Neural cell (in vitro differentiated cells): Measurements from ENCODE around the gene PKP1.

Source experiments
- EZH2 ChIP-seq: fragments of 200-600, 300-800 bp; shearing (Covaris generic), sonication (generic); IDR thresholded peaks from 2 replicates; pipeline ENCODE4 v1.6.1; 2014; ENCODE audit warnings: antibody characterized with exemption, low read length, borderline replicate concordance, mild to moderate bottlenecking; ENCODE audit not compliant: insufficient read depth, poor library complexity, severe bottlenecking
- TF ChIP-seq, protein P1 (sequence below): fragments of 450-650 bp; IDR thresholded peaks from 2 replicates; pipeline ENCODE4 v1.5.1; 2014; ENCODE audit warnings: antibody characterized with exemption, mild to moderate bottlenecking, moderate library complexity; ENCODE audit not compliant: poor library complexity, severe bottlenecking

DNA sequence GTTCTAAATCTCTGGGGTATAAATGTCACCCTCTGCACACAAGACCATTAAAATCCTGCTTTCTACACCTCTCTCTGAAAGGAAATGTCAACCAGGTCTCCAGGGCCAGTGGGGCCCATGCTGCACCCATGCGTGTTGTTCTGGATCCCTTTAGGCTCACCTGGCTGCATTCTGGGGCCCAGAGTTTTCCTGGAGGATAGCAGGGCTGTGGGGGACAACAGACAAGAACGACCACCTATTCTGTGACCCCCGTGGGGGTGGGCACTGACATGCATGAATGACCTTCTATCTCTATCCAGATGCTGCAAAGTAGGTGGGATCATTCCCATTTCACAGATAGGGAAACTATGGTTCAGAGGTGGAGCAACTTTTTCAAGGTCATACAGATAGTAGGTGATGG is 52.6 kb downstream of the PKP1 start:
- TF ChIP-seq, protein P1, sequence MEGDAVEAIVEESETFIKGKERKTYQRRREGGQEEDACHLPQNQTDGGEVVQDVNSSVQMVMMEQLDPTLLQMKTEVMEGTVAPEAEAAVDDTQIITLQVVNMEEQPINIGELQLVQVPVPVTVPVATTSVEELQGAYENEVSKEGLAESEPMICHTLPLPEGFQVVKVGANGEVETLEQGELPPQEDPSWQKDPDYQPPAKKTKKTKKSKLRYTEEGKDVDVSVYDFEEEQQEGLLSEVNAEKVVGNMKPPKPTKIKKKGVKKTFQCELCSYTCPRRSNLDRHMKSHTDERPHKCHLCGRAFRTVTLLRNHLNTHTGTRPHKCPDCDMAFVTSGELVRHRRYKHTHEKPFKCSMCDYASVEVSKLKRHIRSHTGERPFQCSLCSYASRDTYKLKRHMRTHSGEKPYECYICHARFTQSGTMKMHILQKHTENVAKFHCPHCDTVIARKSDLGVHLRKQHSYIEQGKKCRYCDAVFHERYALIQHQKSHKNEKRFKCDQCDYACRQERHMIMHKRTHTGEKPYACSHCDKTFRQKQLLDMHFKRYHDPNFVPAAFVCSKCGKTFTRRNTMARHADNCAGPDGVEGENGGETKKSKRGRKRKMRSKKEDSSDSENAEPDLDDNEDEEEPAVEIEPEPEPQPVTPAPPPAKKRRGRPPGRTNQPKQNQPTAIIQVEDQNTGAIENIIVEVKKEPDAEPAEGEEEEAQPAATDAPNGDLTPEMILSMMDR: no peak
- no peak for TF ChIP-seq EZH2
